ACHN (cell line): ENCODE results near the gene ANKRD9.

ENCODE experiments used
- DNase-seq: peaks from one replicate; pipeline ENCODE4 v3.0.0-alpha.2; 2015
- in situ Hi-C: cut with HindIII; loops from 2 replicates; pipeline ENCODE4 v1.10.0; 2017; ENCODE audit warnings: low sequenced_read_pairs, low pct_ligation_motif_present, low pct_unique_long_range_greater_than_20kb

Gene ANKRD9

GRCh38 chr14:102516531-102517391 lies 7.2 kb upstream of the ANKRD9 start:
- DNase-seq: peak; percentile 24
- in situ Hi-C loops: no loop called here

- DNase-seq: no peak
- in situ Hi-C loops: no loop called here
Observed at GRCh38 chr14:102514987-102515733, 5.6 kb upstream of the ANKRD9 start.

GRCh38 chr14:102513899-102514772 lies 4.6 kb upstream of the ANKRD9 start:
- in situ Hi-C loops: no loop called here
- no peak for DNase-seq

GRCh38 chr14:102512793-102513300 lies 3.3 kb upstream of the ANKRD9 start:
- in situ Hi-C loops: no loop called here

GRCh38 chr14:102511538-102511937 lies 2.0 kb upstream of the ANKRD9 start:
- in situ Hi-C loops: no loop called here
- no peak for DNase-seq

More at GRCh38 chr14:102512793-102513300, 3.3 kb upstream of the ANKRD9 start:
- DNase-seq: no peak

GRCh38 chr14:102510616-102511520 lies 1.3 kb upstream of the ANKRD9 start:
- DNase-seq: no peak
- in situ Hi-C loops: no loop called here

GRCh38 chr14:102508774-102509745 lies 516 bp downstream of the ANKRD9 start:
- in situ Hi-C loops: no loop called here
- peak; percentile 37 for DNase-seq

GRCh38 chr14:102508410-102508773 lies 1.2 kb downstream of the ANKRD9 start:
- in situ Hi-C loops: no loop called here
- no peak for DNase-seq

- in situ Hi-C loops: no loop called here
- no peak for DNase-seq
Observed at GRCh38 chr14:102507857-102508312, 1.7 kb downstream of the ANKRD9 start.

GRCh38 chr14:102507081-102507856 lies 2.3 kb downstream of the ANKRD9 start:
- DNase-seq: no peak
- in situ Hi-C loops: no loop called here

GRCh38 chr14:102506626-102506925 lies 3.0 kb downstream of the ANKRD9 start:
- in situ Hi-C loops: no loop called here
- no peak for DNase-seq

GRCh38 chr14:102505775-102506625 lies 3.6 kb downstream of the ANKRD9 start:
- in situ Hi-C loops: no loop called here
- DNase-seq: no peak

- DNase-seq: no peak
- in situ Hi-C loops: no loop called here
Observed at GRCh38 chr14:102505000-102505619, 4.5 kb downstream of the ANKRD9 start.

GRCh38 chr14:102504328-102504999 lies 5.1 kb downstream of the ANKRD9 start:
- in situ Hi-C loops: no loop called here
- DNase-seq: no peak
